HEK293 (cell line): ENCODE data around the gene CACNA1E.

Experiments
- CTCF ChIA-PET: fragments of 350-600 bp; formaldehyde crosslinking; extraction: SDS; loops from one replicate; lab custom pipeline; 2021; ENCODE audit warnings: antibody characterized with exemption; lab: Yijun Ruan, JAX
- POLR2A ChIA-PET: fragments of 300-600 bp; formaldehyde crosslinking; extraction: SDS; loops from one replicate; lab custom pipeline; 2020; ENCODE audit warnings: antibody characterized with exemption, inconsistent platforms; lab: Yijun Ruan, JAX
- H3K27ac ChIP-seq: fragments of 200-500 bp; sonication (Bioruptor generic); 2 replicates; pipeline ENCODE4 v1.5.1; 2014; ENCODE audit warnings: low read depth, low read length, control low read depth, inconsistent platforms; ENCODE audit errors: extremely low read depth
- H3K36me3 ChIP-seq, 2 experiments: fragments of 200-500 bp in 1 of 2; sonication (Bioruptor generic) in 1 of 2; 1 replicate in 1 of 2; 2 replicates in 1 of 2; pipeline ENCODE4 v1.5.1; 2014 to 2017; ENCODE audit warnings: inconsistent platforms in 2 of 2, low read length in 2 of 2; ENCODE audit not compliant: control insufficient read depth in 2 of 2, insufficient read depth in 1 of 2
- H3K4me1 ChIP-seq: fragments of 200-500 bp; sonication (Bioruptor generic); 2 replicates; pipeline ENCODE4 v1.5.1; 2014; ENCODE audit warnings: mild to moderate bottlenecking, low read length, inconsistent platforms; ENCODE audit not compliant: control insufficient read depth, insufficient read depth
- H3K4me3 ChIP-seq: 2 replicates; pipeline ENCODE4 v1.5.1; 2011; ENCODE audit warnings: low read depth, mild to moderate bottlenecking, control low read depth, low read length, moderate library complexity
- H3K9me3 ChIP-seq: fragments of 200-500 bp; sonication (Bioruptor generic); 2 replicates; pipeline ENCODE4 v1.5.1; 2014; ENCODE audit warnings: low read depth, low read length, inconsistent platforms; ENCODE audit not compliant: control insufficient read depth, insufficient read depth
- GLI2 ChIP-seq: fragments of 450-650 bp; formaldehyde crosslinking; IDR thresholded peaks from 2 replicates; pipeline ENCODE4; 2017; ENCODE audit warnings: missing biosample characterization, missing genetic modification characterization, low read depth, borderline replicate concordance
- GLI4 ChIP-seq: fragments of 450-650 bp; formaldehyde crosslinking; IDR thresholded peaks from 2 replicates; pipeline ENCODE4 v1.5.1; 2016; ENCODE audit warnings: missing biosample characterization, missing genetic modification characterization
- HOXC10 ChIP-seq: sonication (generic); formaldehyde crosslinking; IDR thresholded peaks from 2 replicates; pipeline ENCODE4 v1.8.1; 2023; ENCODE audit warnings: mild to moderate bottlenecking, missing genetic modification reagents
- MZF1 ChIP-seq: fragments of 450-650 bp; formaldehyde crosslinking; IDR thresholded peaks from 2 replicates; pipeline ENCODE4 v1.5.1; 2017; ENCODE audit warnings: missing biosample characterization, missing genetic modification characterization, borderline replicate concordance
- SCRT2 ChIP-seq: fragments of 450-650 bp; formaldehyde crosslinking; IDR thresholded peaks from 2 replicates; pipeline ENCODE4 v1.5.1; 2016; ENCODE audit warnings: missing biosample characterization, missing genetic modification characterization
- TRIM28 ChIP-seq: IDR thresholded peaks from 2 replicates; pipeline ENCODE4 v1.6.1; 2011; ENCODE audit warnings: low read length, control low read depth, borderline replicate concordance
- ZFHX2 ChIP-seq: fragments of 450-650 bp; formaldehyde crosslinking; conservative IDR thresholded peaks from 2 replicates; pipeline ENCODE4 v1.5.1; 2016; ENCODE audit warnings: missing biosample characterization, missing genetic modification characterization
- ZNF10 ChIP-seq: fragments of 450-650 bp; formaldehyde crosslinking; IDR thresholded peaks from 2 replicates; pipeline ENCODE4 v1.5.1; 2017; ENCODE audit warnings: missing biosample characterization, missing genetic modification characterization
- ZNF146 ChIP-seq: fragments of 450-650 bp; formaldehyde crosslinking; IDR thresholded peaks from 2 replicates; pipeline ENCODE4 v1.5.1; 2016; ENCODE audit warnings: missing biosample characterization, missing genetic modification characterization
- ZNF16 ChIP-seq: fragments of 450-650 bp; formaldehyde crosslinking; IDR thresholded peaks from 2 replicates; pipeline ENCODE4 v1.5.1; 2016; ENCODE audit warnings: low read depth, missing biosample characterization, missing genetic modification characterization
- ZNF221 ChIP-seq: fragments of 450-650 bp; formaldehyde crosslinking; IDR thresholded peaks from 2 replicates; pipeline ENCODE4 v1.5.1; 2017; ENCODE audit warnings: missing biosample characterization, missing genetic modification characterization, borderline replicate concordance
- ZNF239 ChIP-seq: fragments of 450-650 bp; formaldehyde crosslinking; IDR thresholded peaks from 2 replicates; pipeline ENCODE4 v1.5.1; 2016; ENCODE audit warnings: missing biosample characterization, missing genetic modification characterization
- ZNF404 ChIP-seq: fragments of 450-650 bp; formaldehyde crosslinking; IDR thresholded peaks from 2 replicates; pipeline ENCODE4 v1.5.1; 2017; ENCODE audit warnings: missing biosample characterization, missing genetic modification characterization
- ZNF571 ChIP-seq: fragments of 450-650 bp; formaldehyde crosslinking; IDR thresholded peaks from 2 replicates; pipeline ENCODE4 v1.5.0; 2017; ENCODE audit warnings: missing biosample characterization, missing genetic modification characterization
- ZNF624 ChIP-seq: fragments of 450-650 bp; formaldehyde crosslinking; IDR thresholded peaks from 2 replicates; pipeline ENCODE4 v1.5.1; 2017; ENCODE audit warnings: missing biosample characterization, missing genetic modification characterization
- ZNF626 ChIP-seq: fragments of 450-650 bp; sonication (Bioruptor Pico); formaldehyde crosslinking; IDR thresholded peaks from 2 replicates; pipeline ENCODE4 v1.5.1; 2018; ENCODE audit warnings: missing biosample characterization, missing genetic modification characterization, inconsistent platforms
- ZNF654 ChIP-seq: fragments of 450-650 bp; formaldehyde crosslinking; IDR thresholded peaks from 2 replicates; pipeline ENCODE4 v1.5.1; 2016; ENCODE audit warnings: low read depth, missing biosample characterization, missing genetic modification characterization
- ZNF843 ChIP-seq: fragments of 450-650 bp; formaldehyde crosslinking; IDR thresholded peaks from 2 replicates; pipeline ENCODE4 v1.5.1; 2016; ENCODE audit warnings: missing biosample characterization, missing genetic modification characterization
- ZSCAN23 ChIP-seq: fragments of 450-650 bp; formaldehyde crosslinking; IDR thresholded peaks from 2 replicates; pipeline ENCODE4 v1.5.1; 2016; ENCODE audit warnings: missing biosample characterization, missing genetic modification characterization
- TF ChIP-seq, protein P1 (sequence below): fragments of 450-650 bp; formaldehyde crosslinking; conservative IDR thresholded peaks from 2 replicates; pipeline ENCODE4 v1.5.1; 2016; ENCODE audit warnings: low read depth, missing biosample characterization, missing genetic modification characterization
- TF ChIP-seq, protein P2 (sequence below): fragments of 450-650 bp; formaldehyde crosslinking; IDR thresholded peaks from 2 replicates; pipeline ENCODE4 v1.5.1; 2016; ENCODE audit warnings: missing biosample characterization, missing genetic modification characterization, borderline replicate concordance
- TF ChIP-seq, protein P3 (sequence below): fragments of 450-650 bp; formaldehyde crosslinking; IDR thresholded peaks from 2 replicates; pipeline ENCODE4 v1.5.1; 2016; ENCODE audit warnings: missing biosample characterization, missing genetic modification characterization
- TF ChIP-seq, protein P4 (sequence below): fragments of 450-650 bp; formaldehyde crosslinking; IDR thresholded peaks from 2 replicates; pipeline ENCODE4 v1.5.1; 2016; ENCODE audit warnings: missing biosample characterization, missing genetic modification characterization
- TF ChIP-seq, protein P5 (sequence below): IDR thresholded peaks from 2 replicates; pipeline ENCODE4 v1.6.1; 2011; ENCODE audit warnings: mild to moderate bottlenecking, low read depth, low read length, borderline replicate concordance

CACNA1E gene

DNA sequence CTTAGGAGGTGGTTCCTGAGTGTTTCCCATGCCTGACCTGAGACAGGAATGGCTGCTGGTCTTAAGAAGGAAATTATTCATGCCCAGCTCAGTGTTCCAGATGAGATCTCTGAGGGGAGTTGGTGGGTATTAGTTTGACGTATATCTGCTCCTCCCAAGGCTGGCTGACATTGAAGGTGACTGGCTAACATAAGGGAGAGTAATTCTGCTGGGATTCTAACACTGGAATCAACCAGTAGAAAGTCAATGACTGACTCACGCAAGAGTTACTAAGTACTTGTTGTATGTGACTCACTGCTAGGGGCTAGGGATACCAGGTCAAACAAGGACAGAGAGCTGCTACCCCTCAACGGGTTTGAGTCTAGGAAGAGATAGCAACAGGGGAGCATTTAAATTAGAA is 177.3 kb downstream of the CACNA1E start:
- Histone ChIP-seq H3K9me3 (no peaks in the 10 kb centered on the region), H3K27ac (no peak overlapping the region), H3K4me3 (no peak overlapping the region), H3K4me1 (no peaks in the 10 kb centered on the region)
- ChIA-PET CTCF (no interaction called here), POLR2A (no interaction called here)
- TF ChIP-seq MZF1 (tag by site-specific recombination) (no peak), ZFHX2 (tag by site-specific recombination) (no peak), ZNF146 (no peak), ZSCAN23 (tag by site-specific recombination) (no peak), GLI2 (tag by site-specific recombination) (no peak), ZNF624 (no peak), ZNF10 (no peak), ZNF843 (tag by site-specific recombination) (no peak)
- TF ChIP-seq, protein P1, sequence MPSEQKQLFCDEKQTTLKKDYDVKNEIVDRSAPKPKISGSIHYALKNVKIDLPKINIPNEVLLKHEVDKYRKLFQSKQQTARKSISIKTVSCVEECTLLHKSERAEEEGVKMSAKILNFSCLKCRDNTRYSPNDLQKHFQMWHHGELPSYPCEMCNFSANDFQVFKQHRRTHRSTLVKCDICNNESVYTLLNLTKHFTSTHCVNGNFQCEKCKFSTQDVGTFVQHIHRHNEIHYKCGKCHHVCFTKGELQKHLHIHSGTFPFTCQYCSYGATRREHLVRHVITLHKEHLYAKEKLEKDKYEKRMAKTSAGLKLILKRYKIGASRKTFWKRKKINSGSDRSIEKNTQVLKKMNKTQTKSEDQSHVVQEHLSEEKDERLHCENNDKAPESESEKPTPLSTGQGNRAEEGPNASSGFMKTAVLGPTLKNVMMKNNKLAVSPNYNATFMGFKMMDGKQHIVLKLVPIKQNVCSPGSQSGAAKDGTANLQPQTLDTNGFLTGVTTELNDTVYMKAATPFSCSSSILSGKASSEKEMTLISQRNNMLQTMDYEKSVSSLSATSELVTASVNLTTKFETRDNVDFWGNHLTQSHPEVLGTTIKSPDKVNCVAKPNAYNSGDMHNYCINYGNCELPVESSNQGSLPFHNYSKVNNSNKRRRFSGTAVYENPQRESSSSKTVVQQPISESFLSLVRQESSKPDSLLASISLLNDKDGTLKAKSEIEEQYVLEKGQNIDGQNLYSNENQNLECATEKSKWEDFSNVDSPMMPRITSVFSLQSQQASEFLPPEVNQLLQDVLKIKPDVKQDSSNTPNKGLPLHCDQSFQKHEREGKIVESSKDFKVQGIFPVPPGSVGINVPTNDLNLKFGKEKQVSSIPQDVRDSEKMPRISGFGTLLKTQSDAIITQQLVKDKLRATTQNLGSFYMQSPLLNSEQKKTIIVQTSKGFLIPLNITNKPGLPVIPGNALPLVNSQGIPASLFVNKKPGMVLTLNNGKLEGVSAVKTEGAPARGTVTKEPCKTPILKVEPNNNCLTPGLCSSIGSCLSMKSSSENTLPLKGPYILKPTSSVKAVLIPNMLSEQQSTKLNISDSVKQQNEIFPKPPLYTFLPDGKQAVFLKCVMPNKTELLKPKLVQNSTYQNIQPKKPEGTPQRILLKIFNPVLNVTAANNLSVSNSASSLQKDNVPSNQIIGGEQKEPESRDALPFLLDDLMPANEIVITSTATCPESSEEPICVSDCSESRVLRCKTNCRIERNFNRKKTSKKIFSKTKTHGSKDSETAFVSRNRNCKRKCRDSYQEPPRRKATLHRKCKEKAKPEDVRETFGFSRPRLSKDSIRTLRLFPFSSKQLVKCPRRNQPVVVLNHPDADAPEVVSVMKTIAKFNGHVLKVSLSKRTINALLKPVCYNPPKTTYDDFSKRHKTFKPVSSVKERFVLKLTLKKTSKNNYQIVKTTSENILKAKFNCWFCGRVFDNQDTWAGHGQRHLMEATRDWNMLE (tag by site-specific recombination): no peak
- TF ChIP-seq, protein P2, sequence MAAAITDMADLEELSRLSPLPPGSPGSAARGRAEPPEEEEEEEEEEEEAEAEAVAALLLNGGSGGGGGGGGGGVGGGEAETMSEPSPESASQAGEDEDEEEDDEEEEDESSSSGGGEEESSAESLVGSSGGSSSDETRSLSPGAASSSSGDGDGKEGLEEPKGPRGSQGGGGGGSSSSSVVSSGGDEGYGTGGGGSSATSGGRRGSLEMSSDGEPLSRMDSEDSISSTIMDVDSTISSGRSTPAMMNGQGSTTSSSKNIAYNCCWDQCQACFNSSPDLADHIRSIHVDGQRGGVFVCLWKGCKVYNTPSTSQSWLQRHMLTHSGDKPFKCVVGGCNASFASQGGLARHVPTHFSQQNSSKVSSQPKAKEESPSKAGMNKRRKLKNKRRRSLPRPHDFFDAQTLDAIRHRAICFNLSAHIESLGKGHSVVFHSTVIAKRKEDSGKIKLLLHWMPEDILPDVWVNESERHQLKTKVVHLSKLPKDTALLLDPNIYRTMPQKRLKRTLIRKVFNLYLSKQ (tag by site-specific recombination): no peak
- TF ChIP-seq, protein P3, sequence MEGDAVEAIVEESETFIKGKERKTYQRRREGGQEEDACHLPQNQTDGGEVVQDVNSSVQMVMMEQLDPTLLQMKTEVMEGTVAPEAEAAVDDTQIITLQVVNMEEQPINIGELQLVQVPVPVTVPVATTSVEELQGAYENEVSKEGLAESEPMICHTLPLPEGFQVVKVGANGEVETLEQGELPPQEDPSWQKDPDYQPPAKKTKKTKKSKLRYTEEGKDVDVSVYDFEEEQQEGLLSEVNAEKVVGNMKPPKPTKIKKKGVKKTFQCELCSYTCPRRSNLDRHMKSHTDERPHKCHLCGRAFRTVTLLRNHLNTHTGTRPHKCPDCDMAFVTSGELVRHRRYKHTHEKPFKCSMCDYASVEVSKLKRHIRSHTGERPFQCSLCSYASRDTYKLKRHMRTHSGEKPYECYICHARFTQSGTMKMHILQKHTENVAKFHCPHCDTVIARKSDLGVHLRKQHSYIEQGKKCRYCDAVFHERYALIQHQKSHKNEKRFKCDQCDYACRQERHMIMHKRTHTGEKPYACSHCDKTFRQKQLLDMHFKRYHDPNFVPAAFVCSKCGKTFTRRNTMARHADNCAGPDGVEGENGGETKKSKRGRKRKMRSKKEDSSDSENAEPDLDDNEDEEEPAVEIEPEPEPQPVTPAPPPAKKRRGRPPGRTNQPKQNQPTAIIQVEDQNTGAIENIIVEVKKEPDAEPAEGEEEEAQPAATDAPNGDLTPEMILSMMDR (tag by site-specific recombination): no peak
- TF ChIP-seq, all 188 proteins: peak for 0
- H3K36me3 ChIP-seq: no peaks in the 10 kb centered on the region

DNA sequence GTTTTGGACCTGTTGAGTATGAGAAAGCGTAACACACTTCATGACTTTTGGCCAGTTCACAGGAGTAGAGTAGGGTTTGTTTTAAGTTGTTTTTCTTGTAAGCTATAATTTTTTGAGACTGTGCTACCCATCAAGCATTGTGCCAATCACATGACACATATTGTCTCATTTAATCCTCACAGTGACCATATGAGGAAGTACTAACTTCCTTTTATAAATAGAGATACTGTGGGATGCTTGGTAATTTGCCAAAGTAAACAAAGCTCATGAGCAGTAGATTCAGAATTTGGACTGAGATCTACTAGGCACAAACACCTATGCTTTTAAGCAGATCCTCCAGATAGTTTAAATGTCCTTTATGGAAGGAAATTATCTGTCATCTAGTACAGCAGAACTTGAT is 178.3 kb downstream of the CACNA1E start:
- POLR2A ChIA-PET: no interaction called here
- Histone ChIP-seq H3K9me3 (no peaks in the 10 kb centered on the region), H3K36me3 (no peaks in the 10 kb centered on the region), H3K27ac (no peak overlapping the region), H3K4me3 (no peak overlapping the region), H3K4me1 (no peaks in the 10 kb centered on the region)
- CTCF ChIA-PET: interaction anchor here (0.6 kb wide), 1 partner anchor 388 kb away, joined by 3 read pairs; no protein-coding TSS in a partner anchor
- TF ChIP-seq ZNF654 (tag by site-specific recombination): no peak
- TF ChIP-seq, protein P4, sequence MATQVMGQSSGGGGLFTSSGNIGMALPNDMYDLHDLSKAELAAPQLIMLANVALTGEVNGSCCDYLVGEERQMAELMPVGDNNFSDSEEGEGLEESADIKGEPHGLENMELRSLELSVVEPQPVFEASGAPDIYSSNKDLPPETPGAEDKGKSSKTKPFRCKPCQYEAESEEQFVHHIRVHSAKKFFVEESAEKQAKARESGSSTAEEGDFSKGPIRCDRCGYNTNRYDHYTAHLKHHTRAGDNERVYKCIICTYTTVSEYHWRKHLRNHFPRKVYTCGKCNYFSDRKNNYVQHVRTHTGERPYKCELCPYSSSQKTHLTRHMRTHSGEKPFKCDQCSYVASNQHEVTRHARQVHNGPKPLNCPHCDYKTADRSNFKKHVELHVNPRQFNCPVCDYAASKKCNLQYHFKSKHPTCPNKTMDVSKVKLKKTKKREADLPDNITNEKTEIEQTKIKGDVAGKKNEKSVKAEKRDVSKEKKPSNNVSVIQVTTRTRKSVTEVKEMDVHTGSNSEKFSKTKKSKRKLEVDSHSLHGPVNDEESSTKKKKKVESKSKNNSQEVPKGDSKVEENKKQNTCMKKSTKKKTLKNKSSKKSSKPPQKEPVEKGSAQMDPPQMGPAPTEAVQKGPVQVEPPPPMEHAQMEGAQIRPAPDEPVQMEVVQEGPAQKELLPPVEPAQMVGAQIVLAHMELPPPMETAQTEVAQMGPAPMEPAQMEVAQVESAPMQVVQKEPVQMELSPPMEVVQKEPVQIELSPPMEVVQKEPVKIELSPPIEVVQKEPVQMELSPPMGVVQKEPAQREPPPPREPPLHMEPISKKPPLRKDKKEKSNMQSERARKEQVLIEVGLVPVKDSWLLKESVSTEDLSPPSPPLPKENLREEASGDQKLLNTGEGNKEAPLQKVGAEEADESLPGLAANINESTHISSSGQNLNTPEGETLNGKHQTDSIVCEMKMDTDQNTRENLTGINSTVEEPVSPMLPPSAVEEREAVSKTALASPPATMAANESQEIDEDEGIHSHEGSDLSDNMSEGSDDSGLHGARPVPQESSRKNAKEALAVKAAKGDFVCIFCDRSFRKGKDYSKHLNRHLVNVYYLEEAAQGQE: no peak
- no peak for TF ChIP-seq SCRT2 (tag by site-specific recombination)
- no peak for TF ChIP-seq ZNF571 (tag by site-specific recombination)
- no peak for TF ChIP-seq ZNF239 (tag by site-specific recombination)
- TF ChIP-seq ZNF221: no peak
- TF ChIP-seq GLI4 (tag by site-specific recombination): no peak
- TF ChIP-seq ZNF626 (tag by site-specific recombination): no peak
- no peak for TF ChIP-seq ZNF16 (tag by site-specific recombination)
- TF ChIP-seq, protein P5, sequence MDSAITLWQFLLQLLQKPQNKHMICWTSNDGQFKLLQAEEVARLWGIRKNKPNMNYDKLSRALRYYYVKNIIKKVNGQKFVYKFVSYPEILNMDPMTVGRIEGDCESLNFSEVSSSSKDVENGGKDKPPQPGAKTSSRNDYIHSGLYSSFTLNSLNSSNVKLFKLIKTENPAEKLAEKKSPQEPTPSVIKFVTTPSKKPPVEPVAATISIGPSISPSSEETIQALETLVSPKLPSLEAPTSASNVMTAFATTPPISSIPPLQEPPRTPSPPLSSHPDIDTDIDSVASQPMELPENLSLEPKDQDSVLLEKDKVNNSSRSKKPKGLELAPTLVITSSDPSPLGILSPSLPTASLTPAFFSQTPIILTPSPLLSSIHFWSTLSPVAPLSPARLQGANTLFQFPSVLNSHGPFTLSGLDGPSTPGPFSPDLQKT: no peak
- no peak for TF ChIP-seq HOXC10 (CRISPR knock-in tag)
- TF ChIP-seq TRIM28: no peak
- TF ChIP-seq ZNF404 (tag by site-specific recombination): no peak
